Fibroblast of lung (primary cell): ENCODE results near the gene TXNRD2. TPM values are rescaled to one million over a fixed set of nuclear protein-coding genes. Genes with fewer than 3 reads are reported as not detected.
"Not testable (repeated sequence)": the region's sequence is repeated elsewhere in the genome, so short reads cannot be mapped to it uniquely, and the experiment has no call there.

Source experiments
- DNase-seq, 2 donors: peaks; one replicate each; pipeline versions ENCODE4 v3.0.0 to v3.0.0-alpha.2; 2010; ENCODE audit warnings: low read depth in 2 of 2
- H2AFZ ChIP-seq: 2 replicates; pipeline ENCODE4 v1.5.1; 2012; ENCODE audit warnings: low read length, control low read depth, inconsistent platforms
- H3K27ac ChIP-seq: 2 replicates; pipeline ENCODE4 v1.5.1; 2011; ENCODE audit warnings: low read length, control low read depth; ENCODE audit not compliant: insufficient read depth
- H3K27me3 ChIP-seq: 2 replicates; pipeline ENCODE4 v1.5.1; 2011; ENCODE audit warnings: mild to moderate bottlenecking, low read length; ENCODE audit not compliant: control insufficient read depth, insufficient read depth
- H3K36me3 ChIP-seq: 2 replicates; pipeline ENCODE4 v1.5.1; 2011; ENCODE audit warnings: low read length; ENCODE audit not compliant: control insufficient read depth, insufficient read depth
- H3K4me1 ChIP-seq: 2 replicates; pipeline ENCODE4 v1.5.1; 2011; ENCODE audit warnings: low read length; ENCODE audit not compliant: control insufficient read depth, insufficient read depth; ENCODE audit errors: extremely low read depth
- H3K4me2 ChIP-seq: 2 replicates; pipeline ENCODE4 v1.5.1; 2011; ENCODE audit warnings: low read length, control low read depth; ENCODE audit not compliant: insufficient read depth; ENCODE audit errors: extremely low read depth
- H3K4me3 ChIP-seq, 4 experiments: fragments of 200-600 bp in 1 of 4; sonication (generic) in 1 of 4; replicated peaks in 1 of 4; 2 replicates each; pipeline ENCODE4 v1.5.1; 2011 to 2016; ENCODE audit warnings: low read length in 4 of 4, low read depth in 3 of 4, mild to moderate bottlenecking in 3 of 4, control low read depth in 2 of 4, inconsistent platforms in 1 of 4, mixed read lengths in 1 of 4; ENCODE audit not compliant: insufficient read depth in 1 of 4; ENCODE audit errors: control extremely low read depth in 1 of 4
- H3K79me2 ChIP-seq: 2 replicates; pipeline ENCODE4 v1.5.1; 2012; ENCODE audit warnings: mild to moderate bottlenecking, low read length, inconsistent platforms; ENCODE audit not compliant: control insufficient read depth, insufficient read depth
- H3K9ac ChIP-seq: 2 replicates; pipeline ENCODE4 v1.5.1; 2011; ENCODE audit warnings: mild to moderate bottlenecking, low read length, control low read depth; ENCODE audit not compliant: insufficient read depth
- H3K9me3 ChIP-seq: 2 replicates; pipeline ENCODE4 v1.5.1; 2012; ENCODE audit warnings: low read depth, low read length; ENCODE audit not compliant: control insufficient read depth, insufficient read depth
- H4K20me1 ChIP-seq: 2 replicates; pipeline ENCODE4 v1.5.1; 2011; ENCODE audit warnings: low read length; ENCODE audit not compliant: control insufficient read depth, insufficient read depth; ENCODE audit errors: extremely low read depth
- EZH2 ChIP-seq: IDR thresholded peaks from 2 replicates; pipeline ENCODE4 v1.5.1; 2012; ENCODE audit warnings: low read length, control low read depth, mild to moderate bottlenecking; ENCODE audit errors: missing control alignments
- polyA plus RNA-seq, 2 donors: library from polyadenylated mRNA; depleted of rRNA in 1 of 2; stranded (reverse) in 1 of 2; unstranded in 1 of 2; fragments of >200 nt; gene quantifications; 2 replicates each; pipeline ENCODE4 v1.2.1, GENCODE V29; 2011 to 2012; ENCODE audit warnings: missing spikeins in 1 of 2
- total RNA-seq: library from RNA; depleted of rRNA; stranded (reverse); fragments of >200 nt; gene quantifications from 2 replicates; pipeline ENCODE4 v1.2.1, GENCODE V29; 2014
- TF ChIP-seq, protein P1 (sequence below), 2 donors: IDR thresholded peaks in 1 of 2; conservative IDR thresholded peaks in 1 of 2; 1 replicate in 1 of 2; 2 replicates in 1 of 2; pipeline ENCODE4 v1.5.1; 2011 to 2012; ENCODE audit warnings: low read length in 2 of 2, control low read depth in 1 of 2, inconsistent platforms in 1 of 2, low read depth in 1 of 2, mild to moderate bottlenecking in 1 of 2

TXNRD2 gene
- total and polyA plus RNA-seq, 2 donors (not counting 1 experiment from before 2014, with no cell fraction given), result 13.2 to 30.7 TPM

DNA sequence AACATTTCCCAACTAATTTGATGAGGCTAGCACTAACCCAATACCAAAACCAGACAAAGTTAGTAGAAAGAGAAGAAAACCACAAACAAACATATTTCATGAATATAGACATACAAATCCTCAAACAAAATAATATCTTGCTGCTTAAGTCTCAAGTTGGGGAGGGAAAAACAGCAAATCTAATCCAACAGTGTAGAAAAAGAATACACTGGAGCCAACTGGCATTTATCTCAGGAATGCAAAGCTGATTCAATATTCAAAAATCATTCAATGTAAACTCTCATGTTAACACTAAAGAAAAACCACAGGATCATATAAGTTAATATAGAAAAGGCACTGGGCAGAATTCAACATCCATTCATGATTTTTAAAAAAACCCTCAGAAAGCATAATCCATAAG lies 105.1 kb downstream of the TXNRD2 start:
- Histone ChIP-seq H3K27me3 (no peaks in the 10 kb centered on the region), H3K79me2 (no peaks in the 10 kb centered on the region), H3K4me1 (no peaks in the 10 kb centered on the region), H4K20me1 (no peaks in the 10 kb centered on the region), H3K36me3 (no peaks in the 10 kb centered on the region), H3K4me2 (no peak overlapping the region), H3K4me3 (no peak overlapping the region), H2AFZ (no peak overlapping the region), H3K27ac (no peak overlapping the region), H3K9me3 (no peaks in the 10 kb centered on the region), H3K9ac (no peak overlapping the region)
- DNase-seq, result no peak
- TF ChIP-seq EZH2, result no peak
- TF ChIP-seq, protein P1, sequence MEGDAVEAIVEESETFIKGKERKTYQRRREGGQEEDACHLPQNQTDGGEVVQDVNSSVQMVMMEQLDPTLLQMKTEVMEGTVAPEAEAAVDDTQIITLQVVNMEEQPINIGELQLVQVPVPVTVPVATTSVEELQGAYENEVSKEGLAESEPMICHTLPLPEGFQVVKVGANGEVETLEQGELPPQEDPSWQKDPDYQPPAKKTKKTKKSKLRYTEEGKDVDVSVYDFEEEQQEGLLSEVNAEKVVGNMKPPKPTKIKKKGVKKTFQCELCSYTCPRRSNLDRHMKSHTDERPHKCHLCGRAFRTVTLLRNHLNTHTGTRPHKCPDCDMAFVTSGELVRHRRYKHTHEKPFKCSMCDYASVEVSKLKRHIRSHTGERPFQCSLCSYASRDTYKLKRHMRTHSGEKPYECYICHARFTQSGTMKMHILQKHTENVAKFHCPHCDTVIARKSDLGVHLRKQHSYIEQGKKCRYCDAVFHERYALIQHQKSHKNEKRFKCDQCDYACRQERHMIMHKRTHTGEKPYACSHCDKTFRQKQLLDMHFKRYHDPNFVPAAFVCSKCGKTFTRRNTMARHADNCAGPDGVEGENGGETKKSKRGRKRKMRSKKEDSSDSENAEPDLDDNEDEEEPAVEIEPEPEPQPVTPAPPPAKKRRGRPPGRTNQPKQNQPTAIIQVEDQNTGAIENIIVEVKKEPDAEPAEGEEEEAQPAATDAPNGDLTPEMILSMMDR (conservative IDR thresholded peaks at IDR 0.05 in 1 of 2, IDR thresholded peaks at IDR 0.05 in 1 of 2; ENCODE audit: low read depth in 1 of 2, low read length in 2 of 2), result no peak

DNA sequence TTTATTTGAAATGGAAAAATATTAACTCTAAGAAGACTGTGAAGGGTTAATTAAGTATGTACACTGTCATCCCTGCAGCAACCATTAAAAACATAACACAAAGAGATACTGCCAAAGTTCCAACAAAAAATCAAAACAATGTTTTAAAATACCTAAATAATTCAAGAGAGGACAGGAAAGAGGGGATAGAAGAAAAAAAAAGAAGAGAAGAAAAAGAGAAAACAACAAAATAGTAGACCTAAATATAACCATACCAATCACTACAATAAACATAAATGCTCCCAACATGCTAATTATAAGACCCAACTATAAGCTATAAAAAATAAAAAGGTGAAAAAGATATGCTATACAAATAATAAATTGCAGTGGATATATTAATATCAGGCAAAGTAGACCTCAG lies 107.0 kb downstream of the TXNRD2 start:
- Histone ChIP-seq H3K4me1 (no peaks in the 10 kb centered on the region), H3K4me2 (no peak overlapping the region), H3K36me3 (no peaks in the 10 kb centered on the region), H2AFZ (no peak overlapping the region), H3K27ac (no peak overlapping the region), H3K9me3 (no peaks in the 10 kb centered on the region), H3K27me3 (no peaks in the 10 kb centered on the region), H3K79me2 (no peaks in the 10 kb centered on the region), H3K4me3 (no peak overlapping the region), H4K20me1 (no peaks in the 10 kb centered on the region), H3K9ac (no peak overlapping the region)
- no peak for DNase-seq
- TF ChIP-seq, protein P1 (conservative IDR thresholded peaks at IDR 0.05 in 1 of 2, IDR thresholded peaks at IDR 0.05 in 1 of 2; ENCODE audit: low read depth in 1 of 2, low read length in 2 of 2), result no peak
- TF ChIP-seq EZH2, result no peak

DNA sequence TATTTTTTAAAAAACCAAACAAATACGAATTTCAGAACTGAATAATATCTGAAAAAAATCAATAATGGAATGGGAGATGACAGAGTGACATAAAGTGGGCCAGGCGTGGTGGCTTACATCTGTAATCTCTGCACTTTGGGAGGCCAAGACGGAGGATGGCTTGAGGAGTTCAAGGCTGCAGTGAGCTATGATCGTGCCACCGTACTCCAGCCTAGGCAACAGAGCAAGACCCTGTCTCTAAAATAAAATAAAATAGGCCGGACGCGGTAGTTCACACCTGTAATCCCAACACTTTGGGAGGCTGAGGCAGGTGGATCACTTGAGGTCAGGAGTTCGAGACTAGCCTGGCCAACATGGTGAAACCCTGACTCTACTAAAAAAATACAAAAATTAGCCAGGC lies 108.3 kb downstream of the TXNRD2 start:
- DNase-seq, H3K9ac ChIP-seq, H3K4me2 ChIP-seq, H3K27me3 ChIP-seq, H3K79me2 ChIP-seq, H3K4me1 ChIP-seq, H4K20me1 ChIP-seq, H3K4me3 ChIP-seq, H3K9me3 ChIP-seq, H2AFZ ChIP-seq, H3K36me3 ChIP-seq, H3K27ac ChIP-seq: not testable (repeated sequence)
